Activated CD4-positive, alpha-beta T cell treated with anti-CD3 and anti-CD28 coated beads for 48 hours (primary cell): Measurements from ENCODE around the gene ZNF878.
"Not testable (repeated sequence)": the region's sequence is repeated elsewhere in the genome, so short reads cannot be mapped to it uniquely, and the experiment has no call there.

Experiments
- DNase-seq: peaks from one replicate; pipeline ENCODE4 v3.0.0-alpha.2; 2020

Gene ZNF878

GRCh38 chr19:12052497-12053169 is at the start of gene ZNF878:
TSS of gene ZNF878 (minus strand) at chr19:12052961. CDS start at chr19:12052801, 160 bp downstream.
- DNase-seq, result peak; percentile 82

- no peak for DNase-seq
These were observed 45.3 kb upstream of the ZNF878 start for GRCh38 chr19:12098040-12098439.

GRCh38 chr19:12095111-12095790 is 42.5 kb upstream of the ZNF878 start:
- no peak for DNase-seq

GRCh38 chr19:12093777-12094176 is 41.0 kb upstream of the ZNF878 start:
- DNase-seq, result no peak

- no peak for DNase-seq
These were observed 40.2 kb upstream of the ZNF878 start for GRCh38 chr19:12092956-12093355.

- DNase-seq, result peak; percentile 90
These were observed 39.5 kb upstream of the ZNF878 start for GRCh38 chr19:12092065-12092867.

GRCh38 chr19:12090807-12091206 is 38.0 kb upstream of the ZNF878 start:
- DNase-seq, result peak; percentile 87

GRCh38 chr19:12085074-12085818 is 32.5 kb upstream of the ZNF878 start:
- DNase-seq, result no peak

GRCh38 chr19:12083336-12083735 is 30.6 kb upstream of the ZNF878 start:
- not testable (repeated sequence) for DNase-seq

GRCh38 chr19:12077375-12077774 is 24.6 kb upstream of the ZNF878 start:
- no peak for DNase-seq

GRCh38 chr19:12076331-12076730 is 23.6 kb upstream of the ZNF878 start:
- DNase-seq, result not testable (repeated sequence)

- no peak for DNase-seq
These were observed 22.9 kb upstream of the ZNF878 start for GRCh38 chr19:12075538-12076139.

GRCh38 chr19:12064590-12065538 is 12.1 kb upstream of the ZNF878 start, which contains the start of gene ZNF844:
TSS of gene ZNF844 (plus strand) at chr19:12064731. CDS start at chr19:12064874, 143 bp downstream.
- DNase-seq, result peak; percentile 88

GRCh38 chr19:12055784-12056183 is 3.0 kb upstream of the ZNF878 start:
- no peak for DNase-seq

GRCh38 chr19:12052091-12052496 is 667 bp downstream of the ZNF878 start:
- DNase-seq, result no peak

- DNase-seq, result no peak
These were observed 4.9 kb downstream of the ZNF878 start for GRCh38 chr19:12047868-12048267.

GRCh38 chr19:12043752-12044422 is 8.9 kb downstream of the ZNF878 start:
- DNase-seq, result no peak

- no peak for DNase-seq
These were observed 9.9 kb downstream of the ZNF878 start for GRCh38 chr19:12042893-12043292.

GRCh38 chr19:12035220-12036172 is 17.3 kb downstream of the ZNF878 start, which contains the start of gene ZNF433:
TSS of gene ZNF433 (minus strand) at chr19:12035679. CDS start at chr19:12035539, 140 bp downstream.
- peak; percentile 87 for DNase-seq
